ENCODE measurements around the gene GFOD1. TPM values are rescaled to one million over a fixed set of nuclear protein-coding genes. Genes with fewer than 3 reads are reported as not detected.

GFOD1 gene
- total RNA-seq, 1 donor from 2014 or later = 0.81 TPM

DNA sequence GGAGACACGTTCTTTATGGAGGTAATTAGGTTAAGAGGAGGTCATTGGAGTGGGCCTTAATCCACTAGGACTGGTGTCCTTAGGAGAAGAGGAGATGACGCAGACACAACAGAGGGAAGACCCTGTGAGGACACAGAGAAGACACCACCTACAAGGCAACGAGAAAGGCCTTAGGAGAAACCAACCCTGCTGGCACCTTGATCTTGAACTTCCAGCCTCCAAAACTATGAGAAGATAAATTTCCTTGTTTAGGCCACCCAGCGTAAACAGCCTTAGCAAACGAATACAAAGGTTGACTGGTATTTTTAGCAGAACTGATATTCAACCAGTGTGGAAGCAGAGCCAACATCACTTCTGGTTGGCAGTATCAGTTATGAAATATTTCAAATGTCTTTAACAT, 75.2 kb downstream of the GFOD1 start:
- Mint-ChIP-seq H3K9me3 (ENCODE audit: low read depth) (no peaks in the 10 kb centered on the region), H3K27me3 (peaks cover 7% of the 10 kb centered on the region), H3K4me3 (ENCODE audit: low read depth) (no peak overlapping the region), H3K36me3 (ENCODE audit: insufficient read depth) (no peaks in the 10 kb centered on the region), H3K4me1 (ENCODE audit: low read depth) (peaks cover 18% of the 10 kb centered on the region), H3K27ac (no peak overlapping the region)
- TF ChIP-seq, protein P1, sequence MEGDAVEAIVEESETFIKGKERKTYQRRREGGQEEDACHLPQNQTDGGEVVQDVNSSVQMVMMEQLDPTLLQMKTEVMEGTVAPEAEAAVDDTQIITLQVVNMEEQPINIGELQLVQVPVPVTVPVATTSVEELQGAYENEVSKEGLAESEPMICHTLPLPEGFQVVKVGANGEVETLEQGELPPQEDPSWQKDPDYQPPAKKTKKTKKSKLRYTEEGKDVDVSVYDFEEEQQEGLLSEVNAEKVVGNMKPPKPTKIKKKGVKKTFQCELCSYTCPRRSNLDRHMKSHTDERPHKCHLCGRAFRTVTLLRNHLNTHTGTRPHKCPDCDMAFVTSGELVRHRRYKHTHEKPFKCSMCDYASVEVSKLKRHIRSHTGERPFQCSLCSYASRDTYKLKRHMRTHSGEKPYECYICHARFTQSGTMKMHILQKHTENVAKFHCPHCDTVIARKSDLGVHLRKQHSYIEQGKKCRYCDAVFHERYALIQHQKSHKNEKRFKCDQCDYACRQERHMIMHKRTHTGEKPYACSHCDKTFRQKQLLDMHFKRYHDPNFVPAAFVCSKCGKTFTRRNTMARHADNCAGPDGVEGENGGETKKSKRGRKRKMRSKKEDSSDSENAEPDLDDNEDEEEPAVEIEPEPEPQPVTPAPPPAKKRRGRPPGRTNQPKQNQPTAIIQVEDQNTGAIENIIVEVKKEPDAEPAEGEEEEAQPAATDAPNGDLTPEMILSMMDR (IDR thresholded peaks at IDR 0.05; ENCODE audit: unreplicated experiment) = no peak
- DNase-seq (ENCODE audit: low spot score, unreplicated experiment) = no peak

DNA sequence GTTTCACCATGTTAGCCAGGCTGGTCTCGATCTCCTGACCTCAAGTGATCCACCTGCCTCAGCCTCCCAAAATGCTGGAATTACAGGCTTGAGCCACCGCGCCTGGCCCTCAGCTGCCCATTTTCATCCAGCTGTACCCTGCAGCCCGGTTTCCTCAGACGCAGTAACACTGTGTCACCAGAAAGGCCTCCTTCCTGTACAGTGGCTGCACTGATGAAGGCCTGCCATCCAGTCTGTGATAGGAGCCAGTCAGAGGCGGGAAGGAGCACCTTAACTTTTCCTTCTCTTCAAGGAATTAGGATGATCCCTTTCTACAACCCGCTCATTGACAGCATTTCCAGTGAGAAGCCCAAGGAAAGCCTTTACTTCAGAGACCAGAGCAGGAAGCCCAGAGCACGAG, 75.9 kb downstream of the GFOD1 start:
- H3K4me3 Mint-ChIP-seq (ENCODE audit: low read depth) = no peak overlapping the region
- no peaks in the 10 kb centered on the region for H3K9me3 Mint-ChIP-seq (ENCODE audit: low read depth)
- H3K4me1 Mint-ChIP-seq (ENCODE audit: low read depth) = peaks cover 18% of the 10 kb centered on the region
- no peak overlapping the region for H3K27ac Mint-ChIP-seq
- H3K27me3 Mint-ChIP-seq = peaks cover 7% of the 10 kb centered on the region
- DNase-seq (ENCODE audit: low spot score, unreplicated experiment) = no peak
- TF ChIP-seq, protein P1 (IDR thresholded peaks at IDR 0.05; ENCODE audit: unreplicated experiment) = no peak
- H3K36me3 Mint-ChIP-seq (ENCODE audit: insufficient read depth) = no peaks in the 10 kb centered on the region

DNA sequence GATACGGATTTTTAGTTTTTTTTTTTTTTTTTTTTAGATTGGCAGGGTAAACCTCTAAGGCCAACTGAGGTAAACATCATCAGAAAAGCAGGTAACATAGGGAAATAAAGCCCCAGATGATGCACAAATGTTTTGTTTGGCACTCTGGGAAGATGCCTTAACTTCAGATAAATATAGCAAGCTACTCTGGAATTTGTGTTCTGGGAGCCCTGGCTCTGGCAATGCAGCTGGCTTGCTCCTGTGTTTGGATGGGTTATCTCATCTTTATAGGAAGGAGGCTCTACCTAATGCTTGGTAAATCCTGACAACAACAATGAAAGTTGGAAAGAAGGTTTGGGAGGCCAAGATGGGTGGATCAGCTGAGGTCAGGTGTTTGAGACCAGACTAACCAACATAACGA, 77.4 kb downstream of the GFOD1 start:
- no peak for DNase-seq (ENCODE audit: low spot score, unreplicated experiment)
- H3K9me3 Mint-ChIP-seq (ENCODE audit: low read depth) = no peaks in the 10 kb centered on the region
- no peak overlapping the region for H3K27ac Mint-ChIP-seq
- H3K36me3 Mint-ChIP-seq (ENCODE audit: insufficient read depth) = no peaks in the 10 kb centered on the region
- TF ChIP-seq, protein P1 (IDR thresholded peaks at IDR 0.05; ENCODE audit: unreplicated experiment) = no peak
- peaks cover 18% of the 10 kb centered on the region for H3K4me1 Mint-ChIP-seq (ENCODE audit: low read depth)
- peaks cover 2% of the 10 kb centered on the region for H3K27me3 Mint-ChIP-seq
- no peak overlapping the region for H3K4me3 Mint-ChIP-seq (ENCODE audit: low read depth)

DNA sequence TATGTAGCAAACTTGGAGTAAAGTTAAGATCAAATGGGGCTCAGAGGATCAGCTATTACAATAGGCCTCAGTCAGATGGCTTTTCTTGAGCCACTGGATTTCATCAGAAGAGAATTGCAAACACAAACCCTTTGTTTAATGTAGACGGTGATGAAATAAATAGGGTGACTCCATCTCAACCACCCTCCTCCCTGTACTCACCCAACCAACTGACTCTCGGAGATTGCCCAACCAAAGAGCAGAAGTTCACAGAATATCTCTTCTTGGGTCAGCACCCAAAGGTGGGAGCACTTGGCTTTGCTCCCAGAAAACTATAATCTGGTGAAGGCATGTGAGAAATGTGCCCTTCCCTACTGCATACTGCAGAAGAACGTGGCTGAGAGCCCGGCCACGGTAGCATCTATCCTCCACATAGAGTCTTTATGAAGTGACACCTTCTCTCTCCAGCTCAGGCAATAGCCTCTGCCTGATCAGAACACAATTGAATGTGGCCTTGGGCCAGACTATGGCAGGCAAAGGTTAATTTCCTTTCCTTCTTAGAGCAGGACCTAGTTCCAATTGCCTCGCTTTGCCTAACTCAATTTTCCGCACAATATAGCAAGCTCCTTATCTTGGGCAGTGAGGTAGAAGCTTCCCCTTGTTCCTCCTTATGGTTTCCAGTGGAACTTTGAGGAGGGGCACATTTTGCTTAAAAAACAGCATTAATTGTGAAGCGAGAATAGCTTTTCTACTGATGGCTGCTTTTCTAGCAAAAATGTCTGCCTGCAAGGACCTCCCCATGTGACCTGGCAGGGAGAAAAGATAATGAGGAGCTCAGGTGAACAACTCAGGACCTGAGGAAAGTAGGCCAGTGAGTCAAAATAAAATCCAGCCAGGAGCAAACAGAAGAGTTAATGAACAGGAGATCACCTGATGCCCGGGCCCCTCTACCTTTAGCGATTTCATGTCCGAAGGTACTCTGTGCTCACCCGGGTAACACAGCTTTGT, 79.4 kb downstream of the GFOD1 start:
- H3K9me3 Mint-ChIP-seq (ENCODE audit: low read depth) = no peaks in the 10 kb centered on the region
- DNase-seq (ENCODE audit: low spot score, unreplicated experiment) = no peak
- peaks cover 7% of the 10 kb centered on the region for H3K4me1 Mint-ChIP-seq (ENCODE audit: low read depth)
- no peaks in the 10 kb centered on the region for H3K36me3 Mint-ChIP-seq (ENCODE audit: insufficient read depth)
- H3K4me3 Mint-ChIP-seq (ENCODE audit: low read depth) = no peak overlapping the region
- no peak overlapping the region for H3K27ac Mint-ChIP-seq
- TF ChIP-seq, protein P1 (IDR thresholded peaks at IDR 0.05; ENCODE audit: unreplicated experiment) = no peak
- H3K27me3 Mint-ChIP-seq = peaks cover 2% of the 10 kb centered on the region

DNA sequence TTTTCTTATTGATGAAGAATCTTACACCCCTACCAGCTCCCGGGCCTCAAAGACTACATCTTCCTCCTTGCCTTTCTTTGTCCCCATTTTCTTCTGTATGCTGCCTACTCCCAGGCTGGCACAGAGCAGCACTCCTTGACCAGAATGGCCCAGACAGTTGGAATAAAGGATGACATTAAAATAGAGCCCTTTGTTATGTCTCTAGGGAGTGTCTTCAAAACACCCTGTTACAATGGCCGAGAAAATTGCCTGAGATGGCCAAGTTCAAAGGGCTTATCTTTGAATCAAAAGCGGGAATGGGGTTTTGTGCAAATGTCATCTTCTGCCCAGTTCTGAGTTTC, 80.1 kb downstream of the GFOD1 start:
- Mint-ChIP-seq H3K4me1 (ENCODE audit: low read depth) (peaks cover 7% of the 10 kb centered on the region), H3K9me3 (ENCODE audit: low read depth) (no peaks in the 10 kb centered on the region), H3K4me3 (ENCODE audit: low read depth) (no peak overlapping the region), H3K27ac (no peak overlapping the region), H3K27me3 (peaks cover 2% of the 10 kb centered on the region), H3K36me3 (ENCODE audit: insufficient read depth) (no peaks in the 10 kb centered on the region)
- TF ChIP-seq, protein P1 (IDR thresholded peaks at IDR 0.05; ENCODE audit: unreplicated experiment) = no peak
- DNase-seq (ENCODE audit: low spot score, unreplicated experiment) = no peak

All from progenitor cell of endocrine pancreas (in vitro differentiated cells).